GM18909 (cell line): ENCODE results near the gene RPL7A.
"Not testable (repeated sequence)": the region's sequence is repeated elsewhere in the genome, so short reads cannot be mapped to it uniquely, and the experiment has no call there.

Experiments used
- ATAC-seq: cut with Tn5 transposase; IDR thresholded peaks from one replicate; pipeline ENCODE4 v1.9.1; 2021; ENCODE audit warnings: mild to moderate bottlenecking; ENCODE audit not compliant: unreplicated experiment, poor library complexity

Gene RPL7A

DNA sequence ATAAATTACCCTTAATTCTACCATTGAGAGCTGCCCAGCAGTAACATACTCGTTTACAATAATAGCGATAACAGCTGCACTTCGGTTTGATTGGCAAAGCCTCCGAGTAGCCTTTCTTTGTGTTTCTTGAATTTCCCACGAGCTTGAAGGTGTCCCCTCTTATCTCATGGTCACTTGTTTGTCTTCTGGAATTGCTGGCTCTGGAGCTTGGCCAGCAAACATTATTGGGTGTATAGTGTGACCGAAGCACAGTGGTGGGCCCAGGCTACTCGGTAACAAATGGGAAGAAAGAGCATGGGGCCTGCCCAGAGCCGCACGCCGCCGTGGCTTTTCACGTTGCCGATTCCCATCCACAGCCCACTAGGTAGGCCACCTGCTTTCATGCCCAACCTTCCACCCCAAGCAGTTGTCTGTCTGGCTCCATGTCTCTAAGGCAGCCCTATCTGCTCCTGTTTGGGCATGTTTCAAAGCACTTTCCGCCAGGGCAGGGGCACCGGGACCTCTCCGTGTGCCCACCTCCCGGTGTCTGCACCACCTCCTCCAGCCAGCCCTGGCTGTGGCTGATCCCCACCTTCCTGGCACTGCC is 36.8 kb downstream of the RPL7A start:
- ATAC-seq = no peak

DNA sequence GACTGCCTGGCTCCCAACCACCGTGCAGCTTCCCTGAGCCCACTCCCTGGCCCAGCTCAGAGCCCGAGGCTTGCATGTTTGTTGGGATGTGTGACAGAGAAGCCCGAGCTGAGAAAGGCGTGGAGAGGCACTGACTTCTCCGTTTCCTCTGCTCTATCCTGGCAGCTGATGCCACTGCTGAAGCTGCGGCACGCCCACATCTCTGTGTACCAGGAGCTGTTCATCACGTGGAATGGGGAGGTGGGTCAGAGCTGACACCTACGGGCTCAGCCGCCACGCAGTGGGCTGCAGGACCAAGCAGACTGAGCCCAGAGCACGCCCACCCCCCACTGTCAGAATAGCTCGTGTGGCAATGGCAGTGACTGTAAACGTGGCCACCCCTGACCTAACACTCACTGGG is 37.4 kb downstream of the RPL7A start:
- ATAC-seq = no peak

- no peak for ATAC-seq
These were observed 38.3 kb downstream of the RPL7A start for GRCh38 chr9:133386338-133386737.

- no peak for ATAC-seq
These were observed 39.7 kb downstream of the RPL7A start for GRCh38 chr9:133387680-133388079.

DNA sequence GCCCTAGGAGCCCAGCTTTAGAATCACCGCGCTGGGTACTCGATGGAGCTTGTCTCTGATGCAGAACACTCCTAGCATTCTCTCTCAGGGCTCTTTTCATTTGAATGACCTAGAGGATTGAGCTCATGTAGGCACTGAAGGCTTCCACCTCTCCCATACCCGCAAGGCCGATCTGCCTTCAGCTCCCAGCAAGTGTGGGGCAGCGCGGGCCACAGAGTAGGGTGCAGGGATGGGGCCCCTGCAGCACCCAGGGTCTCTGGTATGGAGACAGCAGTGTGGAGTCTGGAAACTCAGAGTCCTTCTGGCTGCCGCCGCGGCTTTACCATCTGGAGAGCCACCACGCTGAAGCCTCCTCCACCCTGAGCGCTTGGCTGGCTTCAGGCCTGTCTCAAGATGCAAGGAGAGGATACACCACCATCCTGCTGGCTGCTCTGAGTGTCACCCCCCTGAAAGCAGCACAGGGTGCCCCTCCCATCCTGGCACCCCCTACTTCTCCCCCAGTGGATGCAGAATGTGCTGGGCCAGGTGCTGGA is 41.1 kb downstream of the RPL7A start:
- no peak for ATAC-seq

DNA sequence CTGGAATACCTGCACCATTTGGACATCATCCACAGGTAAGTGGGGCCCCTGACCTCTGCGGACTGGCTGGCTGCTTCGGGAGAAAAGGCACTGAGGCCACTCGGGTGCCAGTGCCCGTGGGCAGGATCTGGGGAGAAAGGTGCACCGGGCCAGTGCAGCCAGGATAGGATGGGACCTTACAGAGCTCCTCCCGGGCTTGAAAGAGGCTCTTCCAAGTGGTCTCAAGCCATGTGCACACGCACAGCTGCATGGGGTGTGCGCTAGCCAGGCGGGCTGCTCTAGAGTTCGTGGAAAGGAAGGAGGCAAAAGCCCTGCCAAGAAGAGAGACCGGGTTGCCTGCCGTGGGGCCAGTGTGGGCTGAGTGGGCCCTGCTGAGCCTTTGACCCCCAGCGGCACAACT is 41.5 kb downstream of the RPL7A start:
- ATAC-seq = no peak

DNA sequence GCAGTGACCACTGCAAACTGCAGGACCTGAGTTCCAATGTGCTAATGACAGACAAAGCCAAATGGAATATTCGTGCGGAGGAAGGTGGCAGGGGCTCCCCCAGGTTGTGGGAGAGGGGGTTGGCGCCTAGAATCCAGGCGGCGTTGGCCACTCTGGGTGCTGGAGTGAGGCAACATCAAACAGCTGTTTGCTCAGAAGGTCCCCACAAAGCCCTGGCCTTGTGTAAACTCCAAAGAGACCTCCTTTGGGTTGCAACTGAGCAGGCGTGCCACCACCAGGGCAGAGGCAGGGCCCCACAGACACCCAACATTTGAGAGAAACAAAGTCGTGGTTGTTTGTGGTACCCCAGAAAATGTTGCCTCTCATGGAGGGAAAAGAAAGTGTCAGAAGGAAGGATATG is 42.7 kb downstream of the RPL7A start:
- no peak for ATAC-seq

DNA sequence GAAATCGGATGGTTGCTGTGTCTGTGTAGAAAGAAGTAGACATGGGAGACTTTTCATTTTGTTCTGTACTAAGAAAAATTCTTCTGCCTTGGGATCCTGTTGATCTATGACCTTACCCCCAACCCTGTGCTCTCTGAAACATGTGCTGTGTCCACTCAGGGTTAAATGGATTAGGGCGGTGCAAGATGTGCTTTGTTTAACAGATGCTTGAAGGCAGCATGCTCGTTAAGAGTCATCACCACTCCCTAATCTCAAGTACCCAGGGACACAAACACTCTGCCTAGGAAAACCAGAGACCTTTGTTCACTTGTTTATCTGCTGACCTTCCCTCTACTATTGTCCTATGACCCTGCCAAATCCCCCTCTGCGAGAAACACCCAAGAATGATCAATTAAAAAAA is 43.4 kb downstream of the RPL7A start:
- ATAC-seq = not testable (repeated sequence)

DNA sequence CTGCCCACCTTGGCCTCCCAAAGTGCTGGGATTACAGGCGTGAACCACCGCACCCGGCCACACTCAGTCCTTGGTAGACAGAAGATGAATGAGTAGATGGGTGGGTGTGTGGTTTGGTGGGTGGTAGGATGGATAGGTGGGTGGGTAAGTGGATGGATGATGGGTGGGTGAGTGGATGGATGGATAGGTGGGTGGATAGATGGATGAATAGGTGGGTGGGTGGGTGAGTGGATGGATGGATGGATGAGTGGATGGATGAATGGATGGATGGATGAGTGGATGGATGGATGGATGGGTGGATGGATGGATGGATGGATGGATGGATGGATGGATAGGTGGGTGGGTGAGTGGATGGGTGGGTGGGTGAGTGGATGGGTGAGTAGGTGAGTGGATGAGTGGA is 44.3 kb downstream of the RPL7A start:
- ATAC-seq = not testable (repeated sequence)

- no peak for ATAC-seq
These were observed 45.4 kb downstream of the RPL7A start for GRCh38 chr9:133393399-133393798.

GRCh38 chr9:133394687-133395271 is 46.8 kb downstream of the RPL7A start:
- no peak for ATAC-seq

GRCh38 chr9:133396952-133397351 is 48.9 kb downstream of the RPL7A start:
- no peak for ATAC-seq

DNA sequence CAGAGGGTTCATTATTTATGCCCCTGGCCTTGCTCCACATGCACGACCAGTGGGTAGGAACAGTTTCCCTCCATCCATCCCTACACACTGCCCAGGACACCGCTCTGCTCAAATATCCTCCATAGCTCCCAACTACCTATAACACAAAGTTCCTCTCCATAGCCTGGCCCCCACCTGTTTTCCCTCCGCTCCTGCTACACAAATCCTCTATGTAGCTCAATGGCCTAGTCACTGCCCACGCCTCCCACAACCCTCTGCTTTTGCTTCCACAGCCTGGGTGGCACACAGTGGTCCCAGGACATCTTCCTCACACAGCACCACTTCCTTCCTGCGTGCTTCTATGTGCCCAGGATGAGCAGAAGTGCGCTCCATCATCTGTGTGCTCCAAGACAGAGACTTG is 49.4 kb downstream of the RPL7A start:
- ATAC-seq = no peak

GRCh38 chr9:133397895-133398294 is 49.9 kb downstream of the RPL7A start:
- ATAC-seq = no peak

DNA sequence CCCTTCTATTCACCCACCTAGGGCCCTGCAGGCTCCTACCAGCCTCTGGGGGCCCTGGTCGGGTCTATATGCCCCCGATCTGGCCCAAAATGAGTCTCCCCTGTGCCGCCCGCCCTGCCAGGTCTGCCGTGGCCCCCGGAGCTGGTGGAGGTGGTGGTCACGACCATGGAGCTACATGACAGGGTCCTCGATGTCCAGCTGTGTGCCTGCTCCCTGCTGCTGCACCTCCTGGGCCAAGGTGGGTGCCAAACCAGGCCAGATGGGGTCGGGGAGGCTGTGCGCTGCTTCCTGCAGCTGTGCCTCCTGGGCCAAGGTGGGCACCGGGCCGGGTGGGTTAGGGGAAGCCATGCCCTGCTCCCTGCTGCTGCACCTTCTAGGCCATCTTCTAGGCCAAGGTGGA is 52.3 kb downstream of the RPL7A start:
- no peak for ATAC-seq
